ENCODE results near the gene G6PC3. TPM values are rescaled to one million over a fixed set of nuclear protein-coding genes. Genes with fewer than 3 reads are reported as not detected.
"Not testable (repeated sequence)": the region's sequence is repeated elsewhere in the genome, so short reads cannot be mapped to it uniquely, and the experiment has no call there.

G6PC3 gene
- total RNA-seq, 1 donor: 60.1 TPM

GRCh38 chr17:44105483-44105882, 34.9 kb downstream of the G6PC3 start:
- DNase-seq (ENCODE audit: low read depth in 2 of 3, low spot score in 2 of 3): no peak

- DNase-seq (ENCODE audit: low read depth in 2 of 3, low spot score in 2 of 3): no peak
These were observed 35.4 kb downstream of the G6PC3 start for GRCh38 chr17:44105941-44106340.

GRCh38 chr17:44106801-44107200, 36.3 kb downstream of the G6PC3 start:
- DNase-seq (ENCODE audit: low read depth in 2 of 3, low spot score in 2 of 3): no peak

- no peak for DNase-seq (ENCODE audit: low read depth in 2 of 3, low spot score in 2 of 3)
These were observed 38.1 kb downstream of the G6PC3 start for GRCh38 chr17:44108440-44109311.

- DNase-seq (ENCODE audit: low read depth in 2 of 3, low spot score in 2 of 3): no peak
These were observed 38.7 kb downstream of the G6PC3 start for GRCh38 chr17:44109312-44109630.

GRCh38 chr17:44110011-44110686, 39.6 kb downstream of the G6PC3 start:
- no peak for DNase-seq (ENCODE audit: low read depth in 2 of 3, low spot score in 2 of 3)

- peak in 2 of 3 donors; percentile 78 to 80 for DNase-seq (ENCODE audit: low read depth in 2 of 3, low spot score in 2 of 3)
These were observed 40.5 kb downstream of the G6PC3 start for GRCh38 chr17:44110823-44111633.

- DNase-seq (ENCODE audit: low read depth in 2 of 3, low spot score in 2 of 3): no peak
These were observed 41.2 kb downstream of the G6PC3 start for GRCh38 chr17:44111777-44112176.

GRCh38 chr17:44112284-44113280, 42.0 kb downstream of the G6PC3 start:
- no peak for DNase-seq (ENCODE audit: low read depth in 2 of 3, low spot score in 2 of 3)

GRCh38 chr17:44113382-44113781, 42.8 kb downstream of the G6PC3 start:
- DNase-seq (ENCODE audit: low read depth in 2 of 3, low spot score in 2 of 3): no peak

- no peak for DNase-seq (ENCODE audit: low read depth in 2 of 3, low spot score in 2 of 3)
These were observed 43.6 kb downstream of the G6PC3 start for GRCh38 chr17:44113868-44114840.

- DNase-seq (ENCODE audit: low read depth in 2 of 3, low spot score in 2 of 3): peak in 2 of 3 donors; percentile 24 to 26
These were observed 45.3 kb downstream of the G6PC3 start for GRCh38 chr17:44115585-44116415.

GRCh38 chr17:44117351-44117750, 46.8 kb downstream of the G6PC3 start:
- DNase-seq (ENCODE audit: low read depth in 2 of 3, low spot score in 2 of 3): no peak

- no peak for DNase-seq (ENCODE audit: low read depth in 2 of 3, low spot score in 2 of 3)
These were observed 48.0 kb downstream of the G6PC3 start for GRCh38 chr17:44118427-44119050.

- DNase-seq (ENCODE audit: low read depth in 2 of 3, low spot score in 2 of 3): no peak
These were observed 48.5 kb downstream of the G6PC3 start for GRCh38 chr17:44119062-44119461.

GRCh38 chr17:44119798-44120197, 49.3 kb downstream of the G6PC3 start:
- DNase-seq (ENCODE audit: low read depth in 2 of 3, low spot score in 2 of 3): no peak

- not testable (repeated sequence) for DNase-seq (ENCODE audit: low read depth in 2 of 3, low spot score in 2 of 3)
These were observed 49.7 kb downstream of the G6PC3 start for GRCh38 chr17:44120281-44120680.
